Tibial nerve (tissue), 4 donors: ENCODE data around the gene HS3ST1.

Experiments used
- EP300 ChIP-seq, 2 donors: sonication (generic); formaldehyde crosslinking; IDR thresholded peaks; one replicate each; pipeline ENCODE4 v1.6.1; 2017; ENCODE audit warnings: antibody characterized with exemption in 2 of 2, mild to moderate bottlenecking in 1 of 2
- TF ChIP-seq, protein P1 (sequence below), 5 experiments: fragments of 200-600 bp in 3 of 5; fragments of 450-650 bp in 2 of 5; sonication (generic) in 3 of 5; IDR thresholded peaks; one replicate each; pipeline ENCODE4 v1.5.1; 2016 to 2019; ENCODE audit warnings: antibody characterized with exemption in 5 of 5, mild to moderate bottlenecking in 3 of 5, moderate library complexity in 2 of 5

DNA sequence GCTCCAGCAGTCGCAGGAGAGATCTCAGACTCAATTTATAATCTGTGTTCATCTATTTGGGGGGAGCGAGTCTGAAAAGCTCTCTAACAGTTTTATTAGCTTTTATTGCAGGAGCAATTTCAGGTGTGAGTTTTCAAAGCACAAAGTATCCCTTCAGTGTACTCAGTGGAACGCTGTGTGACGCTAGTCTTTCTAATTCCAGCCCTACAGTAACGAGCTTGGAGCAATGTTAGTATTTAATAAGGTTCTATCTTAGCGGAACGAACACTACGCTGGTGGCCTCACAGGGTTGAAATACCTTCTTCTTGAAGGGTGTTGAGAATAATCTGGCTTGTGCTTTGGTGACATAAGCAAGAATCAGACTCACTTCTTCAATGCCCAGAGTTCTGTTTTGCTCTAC is 8.4 kb downstream of the HS3ST1 start:
- TF ChIP-seq, protein P1, sequence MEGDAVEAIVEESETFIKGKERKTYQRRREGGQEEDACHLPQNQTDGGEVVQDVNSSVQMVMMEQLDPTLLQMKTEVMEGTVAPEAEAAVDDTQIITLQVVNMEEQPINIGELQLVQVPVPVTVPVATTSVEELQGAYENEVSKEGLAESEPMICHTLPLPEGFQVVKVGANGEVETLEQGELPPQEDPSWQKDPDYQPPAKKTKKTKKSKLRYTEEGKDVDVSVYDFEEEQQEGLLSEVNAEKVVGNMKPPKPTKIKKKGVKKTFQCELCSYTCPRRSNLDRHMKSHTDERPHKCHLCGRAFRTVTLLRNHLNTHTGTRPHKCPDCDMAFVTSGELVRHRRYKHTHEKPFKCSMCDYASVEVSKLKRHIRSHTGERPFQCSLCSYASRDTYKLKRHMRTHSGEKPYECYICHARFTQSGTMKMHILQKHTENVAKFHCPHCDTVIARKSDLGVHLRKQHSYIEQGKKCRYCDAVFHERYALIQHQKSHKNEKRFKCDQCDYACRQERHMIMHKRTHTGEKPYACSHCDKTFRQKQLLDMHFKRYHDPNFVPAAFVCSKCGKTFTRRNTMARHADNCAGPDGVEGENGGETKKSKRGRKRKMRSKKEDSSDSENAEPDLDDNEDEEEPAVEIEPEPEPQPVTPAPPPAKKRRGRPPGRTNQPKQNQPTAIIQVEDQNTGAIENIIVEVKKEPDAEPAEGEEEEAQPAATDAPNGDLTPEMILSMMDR (IDR thresholded peaks at IDR 0.05), result no peak
- TF ChIP-seq EP300 (IDR thresholded peaks at IDR 0.05), result no peak
